Aorta (tissue), 5 donors: ENCODE measurements around the gene ACADS. TPM values are rescaled to one million over a fixed set of nuclear protein-coding genes. Genes with fewer than 3 reads are reported as not detected.

Experiments
- ATAC-seq: fragments of 200-7000 bp; cut with Tn5 transposase; one replicate; pipeline ENCODE4 v1.9.1; 2022; ENCODE audit warnings: moderate library complexity; ENCODE audit not compliant: low FRiP score
- DNase-seq, 2 donors: peaks; one replicate each; pipeline ENCODE4 v3.0.0-alpha.2; 2020
- H3K27ac ChIP-seq, 2 donors: one replicate each; pipeline ENCODE4 v1.5.1; 2013; ENCODE audit warnings: low read length in 2 of 2, mild to moderate bottlenecking in 2 of 2, moderate library complexity in 2 of 2, control low read depth in 1 of 2, inconsistent platforms in 1 of 2, low read depth in 1 of 2
- H3K27me3 ChIP-seq, 2 donors: one replicate each; pipeline ENCODE4 v1.6.1; 2013; ENCODE audit warnings: control low read depth in 1 of 2, low read length in 1 of 2, mild to moderate bottlenecking in 1 of 2, moderate library complexity in 1 of 2; ENCODE audit not compliant: insufficient read depth in 2 of 2, control insufficient read depth in 1 of 2
- H3K36me3 ChIP-seq, 2 donors: one replicate each; pipeline ENCODE4 v1.6.1; 2013; ENCODE audit warnings: control low read depth in 1 of 2, low read length in 1 of 2, mild to moderate bottlenecking in 1 of 2; ENCODE audit not compliant: insufficient read depth in 2 of 2, control insufficient read depth in 1 of 2
- H3K4me1 ChIP-seq, 2 donors: one replicate each; pipeline ENCODE4 v1.6.1; 2013; ENCODE audit warnings: low read length in 2 of 2, control low read depth in 1 of 2, mild to moderate bottlenecking in 1 of 2, moderate library complexity in 1 of 2; ENCODE audit not compliant: insufficient read depth in 2 of 2, control insufficient read depth in 1 of 2
- H3K4me3 ChIP-seq, 2 donors: one replicate each; pipeline ENCODE4 v1.5.1; 2013; ENCODE audit warnings: low read length in 2 of 2, control low read depth in 1 of 2, mild to moderate bottlenecking in 1 of 2
- H3K9me3 ChIP-seq: one replicate; pipeline ENCODE4 v1.6.1; 2013; ENCODE audit warnings: mild to moderate bottlenecking, low read length; ENCODE audit not compliant: control insufficient read depth
- WGBS, 2 donors: extraction: QIAGEN DNeasy Blood & Tissue Kit; methylation state at CpG; one replicate each; pipeline ENCODE4 v1.1.7; 2013; 5-methylcytosine and 5-hydroxymethylcytosine counted together
- intact Hi-C, 2 donors: fragments of 100-400 bp; cut with DNase I; formaldehyde crosslinking; loops; one replicate each; pipeline versions ENCODE4 v1.14.2 to v1.15.0; 2022
- polyA plus RNA-seq, 2 donors: library from polyadenylated mRNA; stranded (reverse); fragments of 200-250 nt; gene quantifications; one replicate each; pipeline ENCODE4 v1.2.3, GENCODE V29; 2013
- total RNA-seq, 2 donors: library from RNA; stranded (reverse); fragmentation: NEBNext Ultra II Directional; extraction: Animal tissue kit (Norgen Biotek cat#: 25700); gene quantifications; one replicate each; pipeline ENCODE4 v1.2.1, GENCODE V29; 2021
- donor health status: healthy with polysubstance abuse.
- donor health status: Bipolar disorder and iron deficiency.
- donor health status: DM: no; HTN: no; CAD: no.
- donor health status: DM: no; HTN: no; CAD: no.
- donor health status: DM: yes; HTN: yes; CAD: no.

The ACADS gene
- total and polyA plus RNA-seq, 4 donors, result 11.3 to 36.9 (median 22.4) TPM

GRCh38 chr12:120761519-120761934 is 35.9 kb downstream of the ACADS start:
- Histone ChIP-seq H3K4me1 (no peaks in the 10 kb centered on the region), H3K9me3 (no peaks in the 10 kb centered on the region), H3K36me3 (peaks cover 2 to 3% of the 10 kb centered on the region in 2 donors), H3K4me3 (no peak overlapping the region), H3K27me3 (no peaks in the 10 kb centered on the region), H3K27ac (no peak overlapping the region)
- no peak for DNase-seq
- intact Hi-C loops, result no loop called here
- no peak for ATAC-seq
- 6 to 16% methylated on average over 9 of the region's 9 CpGs for WGBS, 2 donors

GRCh38 chr12:120762086-120762485 is 36.5 kb downstream of the ACADS start:
- no peak for DNase-seq
- H3K4me3 ChIP-seq, result no peak overlapping the region
- H3K4me1 ChIP-seq, result no peaks in the 10 kb centered on the region
- no peaks in the 10 kb centered on the region for H3K27me3 ChIP-seq
- H3K9me3 ChIP-seq, result no peaks in the 10 kb centered on the region
- H3K36me3 ChIP-seq, result peaks cover 3 to 4% of the 10 kb centered on the region in 2 donors
- intact Hi-C loops, result no loop called here
- WGBS, 2 donors, result 11 to 20% methylated on average over 6 of the region's 6 CpGs
- no peak for ATAC-seq
- H3K27ac ChIP-seq, result no peak overlapping the region

- intact Hi-C loops, result no loop called here
- ATAC-seq (no peak), DNase-seq (no peak)
- Histone ChIP-seq H3K4me3 (no peak overlapping the region), H3K9me3 (no peaks in the 10 kb centered on the region), H3K36me3 (peaks cover 3 to 4% of the 10 kb centered on the region in 2 donors), H3K27me3 (no peaks in the 10 kb centered on the region), H3K4me1 (no peaks in the 10 kb centered on the region), H3K27ac (no peak overlapping the region)
- WGBS, 2 donors, result 76 to 97% methylated on average over 3 of the region's 3 CpGs
Measured at GRCh38 chr12:120763250-120763649, 37.6 kb downstream of the ACADS start.

- Histone ChIP-seq H3K4me3 (no peak overlapping the region), H3K36me3 (peaks cover 3 to 4% of the 10 kb centered on the region in 2 donors), H3K4me1 (no peaks in the 10 kb centered on the region), H3K27me3 (no peaks in the 10 kb centered on the region), H3K27ac (no peak overlapping the region), H3K9me3 (no peaks in the 10 kb centered on the region)
- no peak for DNase-seq
- 83 to 84% methylated on average over 9 of the region's 9 CpGs for WGBS, 2 donors
- no peak for ATAC-seq
- intact Hi-C loops, result no loop called here
Measured at GRCh38 chr12:120764816-120765215, 39.2 kb downstream of the ACADS start.

GRCh38 chr12:120766566-120766965 is 40.9 kb downstream of the ACADS start:
- no peak for DNase-seq
- Histone ChIP-seq H3K9me3 (no peaks in the 10 kb centered on the region), H3K4me1 (no peaks in the 10 kb centered on the region), H3K36me3 (peaks cover 3 to 4% of the 10 kb centered on the region in 2 donors), H3K27me3 (no peaks in the 10 kb centered on the region), H3K27ac (no peak overlapping the region), H3K4me3 (no peak overlapping the region)
- intact Hi-C loops, result no loop called here
- WGBS, 2 donors, result 87 to 91% methylated on average over 5 of the region's 5 CpGs
- no peak for ATAC-seq

GRCh38 chr12:120767071-120768024 is 41.7 kb downstream of the ACADS start:
- no peak overlapping the region for H3K4me3 ChIP-seq
- no peaks in the 10 kb centered on the region for H3K27me3 ChIP-seq
- intact Hi-C loops, result no loop called here
- ATAC-seq, result no peak
- H3K9me3 ChIP-seq, result no peaks in the 10 kb centered on the region
- 88% methylated on average over 11 of the region's 11 CpGs for WGBS, 2 donors
- H3K4me1 ChIP-seq, result no peaks in the 10 kb centered on the region
- H3K27ac ChIP-seq, result no peak overlapping the region
- DNase-seq, result no peak
- peaks cover 3 to 4% of the 10 kb centered on the region in 2 donors for H3K36me3 ChIP-seq

GRCh38 chr12:120771097-120771496 is 45.5 kb downstream of the ACADS start:
- H3K36me3 ChIP-seq, result peaks cover 0 to 6% of the 10 kb centered on the region in 2 donors
- no peak overlapping the region for H3K27ac ChIP-seq
- DNase-seq (no peak), ATAC-seq (no peak)
- WGBS, 2 donors, result 77 to 79% methylated on average over 11 of the region's 11 CpGs
- intact Hi-C loops, result no loop called here
- H3K27me3 ChIP-seq, result no peaks in the 10 kb centered on the region
- H3K4me3 ChIP-seq, result no peak overlapping the region
- H3K4me1 ChIP-seq, result no peaks in the 10 kb centered on the region
- H3K9me3 ChIP-seq, result no peaks in the 10 kb centered on the region

GRCh38 chr12:120774169-120774916 is 48.7 kb downstream of the ACADS start:
- 84 to 88% methylated on average over 7 of the region's 7 CpGs for WGBS, 2 donors
- intact Hi-C loops, result no loop called here
- ATAC-seq, result no peak
- DNase-seq, result no peak
- Histone ChIP-seq H3K27me3 (no peaks in the 10 kb centered on the region), H3K9me3 (no peaks in the 10 kb centered on the region), H3K4me3 (no peak overlapping the region), H3K4me1 (no peaks in the 10 kb centered on the region), H3K36me3 (peaks cover 0 to 8% of the 10 kb centered on the region in 2 donors), H3K27ac (no peak overlapping the region)
